DND-41 (cell line): ENCODE measurements around the gene SYCP2.

Source experiments
- EZH2 ChIP-seq: IDR thresholded peaks from 3 replicates; pipeline ENCODE4 v1.6.1; 2012; ENCODE audit warnings: borderline replicate concordance, low read depth, mild to moderate bottlenecking, moderate library complexity, low read length, inconsistent platforms; ENCODE audit not compliant: severe bottlenecking
- TF ChIP-seq, protein P1 (sequence below): IDR thresholded peaks from 2 replicates; pipeline ENCODE4 v1.5.1; 2012; ENCODE audit warnings: borderline replicate concordance, low read length, moderate library complexity, mild to moderate bottlenecking; ENCODE audit not compliant: poor library complexity, severe bottlenecking; ENCODE audit errors: extremely low read depth

DNA sequence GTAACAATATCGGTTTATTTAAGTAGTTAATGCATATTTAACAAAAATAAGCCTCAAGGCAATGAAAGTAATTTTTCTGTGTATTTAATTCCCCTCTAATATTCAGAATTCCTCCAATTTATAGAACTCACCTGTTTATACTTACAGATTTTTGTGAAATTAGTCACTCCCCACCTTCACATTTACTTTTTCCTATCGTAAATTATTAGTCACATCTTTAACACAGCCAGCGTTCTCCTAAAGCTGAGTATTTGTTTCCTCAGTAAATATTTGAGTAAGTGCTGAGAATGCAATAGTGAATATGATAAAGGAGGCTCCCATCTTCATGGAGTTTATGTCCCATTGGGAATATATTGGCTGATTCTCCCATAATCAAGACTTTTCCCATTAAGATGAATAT, 88.0 kb downstream of the SYCP2 start:
- TF ChIP-seq, protein P1, sequence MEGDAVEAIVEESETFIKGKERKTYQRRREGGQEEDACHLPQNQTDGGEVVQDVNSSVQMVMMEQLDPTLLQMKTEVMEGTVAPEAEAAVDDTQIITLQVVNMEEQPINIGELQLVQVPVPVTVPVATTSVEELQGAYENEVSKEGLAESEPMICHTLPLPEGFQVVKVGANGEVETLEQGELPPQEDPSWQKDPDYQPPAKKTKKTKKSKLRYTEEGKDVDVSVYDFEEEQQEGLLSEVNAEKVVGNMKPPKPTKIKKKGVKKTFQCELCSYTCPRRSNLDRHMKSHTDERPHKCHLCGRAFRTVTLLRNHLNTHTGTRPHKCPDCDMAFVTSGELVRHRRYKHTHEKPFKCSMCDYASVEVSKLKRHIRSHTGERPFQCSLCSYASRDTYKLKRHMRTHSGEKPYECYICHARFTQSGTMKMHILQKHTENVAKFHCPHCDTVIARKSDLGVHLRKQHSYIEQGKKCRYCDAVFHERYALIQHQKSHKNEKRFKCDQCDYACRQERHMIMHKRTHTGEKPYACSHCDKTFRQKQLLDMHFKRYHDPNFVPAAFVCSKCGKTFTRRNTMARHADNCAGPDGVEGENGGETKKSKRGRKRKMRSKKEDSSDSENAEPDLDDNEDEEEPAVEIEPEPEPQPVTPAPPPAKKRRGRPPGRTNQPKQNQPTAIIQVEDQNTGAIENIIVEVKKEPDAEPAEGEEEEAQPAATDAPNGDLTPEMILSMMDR, result no peak
- no peak for TF ChIP-seq EZH2
